Measurements from ENCODE around the gene TMEM258.

GRCh38 chr11:61783717-61784505, 8.5 kb downstream of the TMEM258 start:
- no peak for TF ChIP-seq POLR2AphosphoS5 (IDR thresholded peaks at IDR 0.05; ENCODE audit: low read depth, low read length)
- TF ChIP-seq TAF1 (IDR thresholded peaks at IDR 0.05; ENCODE audit: borderline replicate concordance, low read depth, low read length): no peak
- no peak; the same call in 1 of the 2 replicates for TF ChIP-seq POLR2A (IDR thresholded peaks at IDR 0.05; ENCODE audit: low read depth, low read length)
